Activated naive CD4-positive, alpha-beta T cell treated with Interleukin-2 at 50 U/mL for 16 hours (primary cell): ENCODE results near the gene DNAH10.

Experiments used
- DNase-seq: peaks from one replicate; pipeline ENCODE4 v3.0.0-alpha.2; 2020

The DNAH10 gene

DNA sequence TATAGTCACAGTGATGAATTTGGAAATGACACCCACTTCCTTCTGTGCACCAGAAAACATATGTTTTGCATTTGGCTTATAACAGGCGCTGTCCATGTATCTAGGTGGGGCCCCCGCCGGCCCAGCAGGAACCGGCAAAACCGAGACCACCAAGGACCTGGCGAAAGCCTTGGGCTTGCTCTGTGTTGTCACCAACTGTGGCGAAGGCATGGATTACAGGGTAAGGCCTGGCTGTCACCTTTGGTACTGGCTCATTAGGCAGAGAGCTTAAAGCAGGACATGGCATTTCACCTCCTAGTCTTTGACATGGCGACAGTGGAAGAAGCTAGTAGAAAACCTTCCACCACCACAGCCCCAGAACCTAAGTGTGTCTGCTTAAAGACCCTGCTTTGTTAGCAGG is 85.8 kb downstream of the DNAH10 start:
- no peak for DNase-seq

DNA sequence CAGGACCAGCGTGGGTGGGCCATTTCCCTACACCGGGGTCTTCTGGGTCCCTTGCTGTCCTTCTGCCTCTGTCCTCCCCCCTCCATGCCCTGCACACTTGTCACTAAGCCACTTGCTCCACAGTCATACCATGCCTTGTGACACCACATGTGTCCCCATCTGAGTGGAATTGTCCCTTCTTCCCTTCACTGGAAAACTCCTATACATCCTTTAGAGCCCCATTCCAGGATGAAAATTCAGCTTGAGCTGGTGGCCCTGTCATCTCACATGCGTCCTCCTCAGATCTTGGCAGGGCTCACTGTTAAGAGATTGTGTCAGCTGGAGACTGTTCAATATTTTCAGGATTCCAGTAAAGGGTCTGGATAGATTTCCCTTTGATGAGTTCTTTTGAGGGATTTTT is 87.4 kb downstream of the DNAH10 start:
- no peak for DNase-seq

DNA sequence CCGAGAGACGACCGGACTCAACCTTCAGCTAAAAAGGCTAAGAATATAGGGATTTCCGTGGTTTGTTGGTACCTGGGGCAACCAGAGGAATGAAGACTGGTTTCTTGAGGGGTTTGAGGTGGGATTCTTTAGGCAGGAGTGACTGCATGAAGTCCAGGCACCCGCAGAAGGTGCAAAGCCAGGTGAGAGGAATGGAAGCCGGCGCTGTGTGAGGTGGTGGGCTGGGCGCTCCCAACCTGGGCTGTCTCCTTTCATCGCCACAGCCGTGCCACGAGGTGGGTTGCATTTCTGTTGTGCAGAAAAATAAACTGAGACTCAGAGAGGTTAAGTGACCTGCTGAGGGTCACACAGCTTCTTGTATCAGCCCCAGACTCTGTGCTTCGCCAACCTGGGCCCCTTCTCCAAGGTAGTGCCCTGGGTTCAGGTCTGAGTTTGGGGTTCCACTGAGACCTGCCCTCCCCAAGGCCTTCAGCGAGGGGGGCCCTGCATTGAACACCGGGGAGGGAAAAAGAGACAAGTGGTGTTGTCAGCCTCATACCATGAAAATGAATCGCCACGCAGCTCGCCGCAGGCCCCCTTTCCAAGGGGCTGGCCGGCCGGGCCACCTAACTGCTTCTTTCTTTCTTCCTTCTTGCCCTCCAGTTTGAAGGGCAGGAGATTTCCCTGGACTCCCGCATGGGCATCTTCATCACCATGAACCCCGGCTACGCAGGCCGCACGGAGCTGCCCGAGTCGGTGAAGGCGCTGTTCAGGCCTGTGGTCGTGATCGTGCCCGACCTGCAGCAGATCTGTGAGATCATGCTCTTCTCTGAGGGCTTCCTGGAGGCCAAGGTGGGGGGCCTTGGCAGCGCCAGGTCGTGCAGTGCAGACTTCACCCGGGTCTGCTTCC is 88.4 kb downstream of the DNAH10 start:
- no peak for DNase-seq

- no peak for DNase-seq
These were observed 91.4 kb downstream of the DNAH10 start for GRCh38 chr12:123853396-123854070.

DNA sequence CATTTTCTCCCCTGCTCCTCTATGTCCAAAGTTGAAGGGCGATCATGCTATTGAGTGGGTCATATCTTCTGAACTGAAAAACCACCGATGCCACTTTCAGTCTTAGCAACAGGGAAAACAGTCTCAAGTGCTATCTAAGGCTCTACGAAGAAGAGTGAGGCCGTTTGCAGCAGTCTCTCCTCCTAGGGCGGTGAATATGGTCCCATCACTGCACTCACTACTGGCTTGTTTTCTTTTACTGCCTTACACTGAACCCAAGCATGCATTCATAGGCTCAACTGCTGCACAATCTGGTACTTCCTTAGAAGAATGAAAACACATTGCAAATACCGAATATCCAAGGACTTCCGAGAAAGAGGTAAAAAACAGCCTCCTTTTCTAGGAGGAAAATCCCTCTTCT is 92.1 kb downstream of the DNAH10 start:
- DNase-seq, result no peak

DNA sequence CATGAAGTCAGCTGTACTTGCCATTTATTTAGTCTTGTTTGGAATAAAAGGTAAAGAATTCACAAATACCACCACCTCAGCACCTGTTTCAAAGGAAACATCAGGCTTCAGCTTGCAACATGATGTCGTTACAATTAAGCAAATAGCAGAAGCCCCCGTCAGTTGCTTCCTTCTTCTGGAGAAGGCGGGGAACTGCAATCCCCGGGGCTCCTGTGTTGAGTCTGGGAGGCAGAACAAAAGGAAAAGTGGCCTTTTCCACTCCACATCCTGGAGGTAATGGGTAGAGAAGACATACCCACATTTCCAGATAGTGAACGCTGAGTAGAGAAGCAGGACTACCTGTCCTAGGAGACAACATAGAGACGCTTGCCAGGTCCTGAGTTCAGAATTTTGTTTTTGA is 92.8 kb downstream of the DNAH10 start:
- DNase-seq, result no peak

DNA sequence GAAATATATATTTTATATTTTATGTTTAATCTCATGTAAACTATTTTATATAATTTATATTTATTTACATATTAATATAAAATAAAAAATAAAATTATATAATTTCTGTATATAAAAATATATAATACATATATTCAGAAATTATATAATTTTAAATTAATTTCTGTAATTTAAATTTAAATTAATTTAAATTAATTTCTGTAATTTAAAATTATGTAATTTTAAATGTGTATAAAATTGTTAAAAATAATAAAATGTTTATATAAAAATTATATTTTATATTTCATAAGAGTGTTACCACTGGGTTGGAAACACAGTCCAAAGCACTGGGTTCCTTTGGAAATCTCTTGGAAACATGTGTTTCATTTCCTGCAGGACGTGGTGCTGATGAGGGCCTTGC is 94.6 kb downstream of the DNAH10 start:
- DNase-seq, result no peak

DNA sequence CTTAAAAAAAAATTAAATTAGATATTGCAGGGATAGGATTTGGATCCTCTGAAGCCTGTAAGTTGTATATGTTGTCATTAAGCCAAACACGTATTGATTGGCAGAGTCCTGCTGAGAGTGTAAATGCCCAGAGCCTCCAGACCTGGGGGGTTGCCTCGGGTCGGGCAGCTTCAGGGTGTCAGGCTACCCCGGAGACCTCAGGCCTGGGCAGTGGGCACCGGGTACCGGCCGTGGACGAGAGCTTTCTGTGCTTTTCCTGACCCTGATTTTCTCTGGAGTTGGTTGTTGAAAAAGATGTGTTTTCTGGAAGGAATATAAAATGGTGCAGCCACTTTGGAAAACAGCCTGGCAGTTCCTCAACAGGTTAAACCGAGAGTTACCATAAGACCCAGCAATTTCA is 96.1 kb downstream of the DNAH10 start:
- no peak for DNase-seq

GRCh38 chr12:123859035-123859434 is 96.9 kb downstream of the DNAH10 start:
- DNase-seq, result no peak

GRCh38 chr12:123860377-123860776 is 98.3 kb downstream of the DNAH10 start:
- DNase-seq, result no peak

DNA sequence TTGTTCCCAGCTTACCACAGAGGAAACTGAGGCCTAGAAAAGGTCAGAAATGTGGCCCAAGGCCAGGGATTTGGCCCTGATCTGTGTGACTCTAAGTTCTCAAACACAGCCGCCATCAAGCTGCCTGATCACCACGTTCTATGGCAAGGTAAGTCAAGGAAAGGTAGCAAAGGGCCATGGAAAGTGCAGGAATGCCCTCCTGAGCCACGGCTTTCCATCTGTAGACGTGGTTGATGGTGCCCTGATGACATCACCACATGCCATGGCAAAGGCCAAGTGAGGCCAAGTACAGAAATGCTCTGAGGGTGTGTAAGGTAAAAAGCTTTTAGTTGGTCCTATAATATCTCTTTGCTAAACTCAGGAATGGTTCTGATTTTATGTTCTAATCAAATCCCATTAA is 99.3 kb downstream of the DNAH10 start:
- DNase-seq, result no peak

DNA sequence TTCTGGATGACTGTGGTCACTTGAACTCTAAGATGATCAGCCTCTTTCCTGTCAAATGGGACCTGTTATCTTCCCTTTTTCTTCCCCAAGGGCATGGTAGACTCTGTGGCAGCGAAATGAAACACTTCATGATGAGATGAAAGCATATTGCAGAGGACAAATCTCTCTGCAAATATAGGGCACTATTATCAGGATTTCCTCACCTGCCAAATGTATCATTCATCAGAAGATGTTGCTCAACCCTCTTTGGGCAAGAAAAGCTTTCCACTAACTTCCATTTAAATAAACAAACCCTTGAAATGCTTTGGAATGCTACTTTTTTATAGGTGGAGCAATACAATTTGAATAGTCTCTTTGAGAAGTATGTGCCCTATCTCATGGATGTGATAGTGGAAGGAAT is 105.0 kb downstream of the DNAH10 start:
- DNase-seq, result no peak

DNA sequence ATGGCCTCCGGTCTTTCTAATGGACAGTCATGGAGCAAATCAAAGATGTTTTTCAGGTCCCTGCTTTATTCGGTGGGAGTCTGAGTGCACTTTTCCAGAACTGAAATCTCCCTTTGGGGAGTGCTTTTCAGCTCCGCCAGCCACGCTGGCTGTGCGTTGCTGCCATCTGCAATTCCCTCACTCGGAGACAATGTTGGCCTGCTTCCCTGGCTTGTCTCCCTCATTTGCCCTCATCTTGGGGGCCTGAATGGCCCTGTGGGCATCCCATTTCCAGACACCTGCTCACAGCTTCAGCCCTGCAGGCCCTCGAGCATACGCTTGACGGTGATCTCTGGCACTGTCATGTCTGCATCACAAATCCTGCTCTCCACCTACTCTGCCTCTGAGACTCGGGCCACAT is 106.7 kb downstream of the DNAH10 start:
- DNase-seq, result no peak

DNA sequence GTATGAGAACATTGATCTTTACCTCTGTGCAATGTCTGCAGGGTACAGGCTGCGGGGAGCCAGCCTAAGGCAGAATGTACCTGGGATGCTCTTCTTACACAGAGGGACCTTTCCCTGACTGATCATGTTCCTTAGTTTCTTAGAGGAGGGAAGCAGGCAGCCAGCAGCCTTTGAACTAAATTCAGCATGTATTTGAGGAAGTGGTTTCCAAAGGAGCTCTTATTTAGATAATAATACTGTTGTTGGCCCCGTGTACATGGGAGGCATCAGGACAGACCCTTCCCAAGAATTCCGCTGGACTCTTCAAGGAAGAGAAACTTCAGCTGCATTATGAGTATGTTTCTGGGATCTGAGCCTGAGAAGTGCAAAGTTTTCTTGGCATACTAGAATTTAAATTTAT is 111.7 kb downstream of the DNAH10 start:
- DNase-seq, result no peak

DNA sequence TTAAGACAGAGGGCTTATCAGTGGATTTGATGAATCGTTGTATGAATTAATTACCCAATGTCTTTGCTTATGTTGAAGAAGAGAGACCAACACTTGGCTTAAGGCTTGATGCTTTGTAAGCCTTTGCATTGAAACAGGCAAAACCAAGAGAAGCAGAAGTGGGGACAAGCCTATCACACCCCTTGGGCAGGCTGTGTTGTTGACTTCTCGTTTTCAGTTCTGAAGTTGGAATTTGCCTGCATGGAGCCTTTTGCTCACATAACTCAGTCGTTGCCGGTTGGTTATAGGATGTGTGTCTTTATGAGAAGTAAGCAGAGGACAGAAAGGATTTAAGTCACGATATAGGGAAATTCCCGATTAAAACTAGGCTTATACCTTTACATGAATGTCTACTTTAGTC is 115.9 kb downstream of the DNAH10 start:
- no peak for DNase-seq

- no peak for DNase-seq
These were observed 117.0 kb downstream of the DNAH10 start for GRCh38 chr12:123879101-123879500.

GRCh38 chr12:123879691-123880090 is 117.6 kb downstream of the DNAH10 start:
- DNase-seq, result no peak

- DNase-seq, result no peak
These were observed 120.1 kb downstream of the DNAH10 start for GRCh38 chr12:123882161-123882705.

DNA sequence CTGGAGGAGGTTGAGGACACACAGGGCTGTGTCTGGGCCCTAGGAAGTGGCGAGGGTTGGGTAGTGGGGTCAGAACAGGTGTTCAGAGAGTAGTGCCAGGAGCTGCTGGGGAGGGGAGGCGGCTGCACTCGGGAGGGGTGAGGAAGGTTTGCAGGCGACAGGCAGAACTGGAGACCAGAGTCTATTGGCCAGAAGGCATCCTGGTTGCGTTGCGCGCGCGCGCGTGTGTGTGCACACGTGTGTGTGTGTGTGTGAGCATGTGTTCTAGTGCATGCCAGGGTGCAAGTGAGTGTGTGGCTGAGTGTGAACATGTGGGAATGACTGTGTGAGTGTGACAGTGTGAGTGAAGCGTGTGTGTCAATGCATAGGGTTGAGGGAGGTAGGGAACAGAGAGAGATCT is 124.2 kb downstream of the DNAH10 start:
- no peak for DNase-seq

- DNase-seq, result no peak
These were observed 125.0 kb downstream of the DNAH10 start for GRCh38 chr12:123886931-123887582.

DNA sequence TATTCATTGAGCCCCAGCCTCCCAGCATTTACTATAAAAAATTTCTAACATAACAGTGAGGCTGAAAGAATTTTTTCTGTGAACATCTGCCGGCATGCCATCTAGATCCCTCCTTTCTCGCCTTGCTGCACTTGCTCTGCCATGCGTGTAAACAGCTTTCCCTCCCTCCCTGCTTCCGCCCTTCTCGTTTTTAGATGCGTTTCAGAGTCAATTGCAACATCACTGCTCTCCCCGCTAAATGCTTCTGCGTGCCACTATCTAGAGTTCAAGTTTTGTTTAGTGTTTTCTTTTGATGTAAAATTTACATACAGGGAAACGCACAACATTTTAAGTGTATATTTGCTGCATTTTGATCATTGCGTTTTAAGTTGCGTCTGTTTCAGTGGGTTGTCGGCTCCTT is 126.9 kb downstream of the DNAH10 start:
- no peak for DNase-seq

DNA sequence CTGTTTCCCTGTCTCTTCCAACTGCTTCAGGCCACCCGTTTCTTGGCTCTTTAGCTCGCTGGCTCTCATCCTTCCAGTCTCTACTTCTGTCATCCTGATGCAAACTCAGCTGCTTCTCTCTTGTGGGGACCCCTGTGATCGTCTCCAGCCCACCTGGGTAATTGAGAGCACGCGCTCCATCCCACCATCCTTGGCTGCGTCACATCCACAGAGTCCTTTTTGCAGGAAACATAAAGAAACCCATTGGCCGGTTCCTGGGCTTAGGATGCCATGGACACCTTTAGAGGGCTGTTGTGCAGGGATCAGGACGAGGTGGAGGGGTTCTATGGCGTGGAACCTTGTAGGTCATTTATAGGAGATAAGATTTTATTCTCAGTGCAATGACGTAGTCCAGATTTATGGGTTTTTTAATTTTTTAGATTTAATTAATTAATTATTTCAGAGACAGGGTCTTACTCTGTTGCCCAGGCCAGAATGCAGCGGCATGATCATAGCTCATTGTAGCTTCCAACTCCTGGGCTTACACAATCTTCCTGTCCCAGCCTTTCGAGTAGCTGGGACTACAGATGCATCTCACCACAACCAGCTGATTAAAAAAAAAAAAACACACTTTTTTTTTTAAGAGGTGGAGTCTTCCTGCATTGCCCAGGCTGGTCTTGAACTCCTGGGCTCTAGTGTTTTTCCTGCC is 127.9 kb downstream of the DNAH10 start:
- DNase-seq, result no peak

DNA sequence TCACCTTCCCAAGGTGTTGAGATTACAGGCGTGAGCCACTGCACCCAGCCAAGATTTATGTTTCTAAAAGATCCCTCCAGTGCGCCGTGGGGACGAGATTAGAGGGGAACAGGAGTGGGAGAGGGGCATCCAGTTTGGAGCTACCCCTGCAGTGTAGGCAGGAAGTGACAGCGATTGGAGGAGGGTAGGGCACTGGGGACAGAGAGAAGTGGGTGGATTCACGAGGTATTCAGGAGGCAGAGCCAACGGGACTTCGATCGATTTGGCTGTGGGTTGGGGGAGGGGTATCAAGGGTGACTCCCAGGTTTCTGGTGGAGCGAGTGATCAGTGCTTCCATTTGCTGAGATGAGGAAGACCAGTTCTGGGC is 128.4 kb downstream of the DNAH10 start:
- DNase-seq, result no peak
